MM.1S (cell line): ENCODE measurements around the gene ATP8B1.

Source experiments
- DNase-seq: peaks from one replicate; pipeline ENCODE4 v3.0.0-alpha.2; 2015
- H2AFZ ChIP-seq: fragments of 300-600 bp; sonication (generic); 2 replicates; pipeline ENCODE4 v1.6.0; 2016; ENCODE audit warnings: antibody characterized with exemption, low read length
- H3F3A ChIP-seq: fragments of 300-600 bp; sonication (generic); 2 replicates; pipeline ENCODE4 v1.6.1; 2016; ENCODE audit warnings: mild to moderate bottlenecking, antibody characterized with exemption, low read length, moderate library complexity, mixed read lengths; ENCODE audit not compliant: insufficient read depth
- H3K27ac ChIP-seq: fragments of 300-600 bp; sonication (generic); 2 replicates; pipeline ENCODE4 v1.5.1; 2016; ENCODE audit warnings: mild to moderate bottlenecking, low read length
- H3K27me3 ChIP-seq: fragments of 300-600 bp; sonication (generic); replicated peaks from 2 replicates; pipeline ENCODE4 v1.6.0; 2016; ENCODE audit warnings: low read length; ENCODE audit not compliant: insufficient read depth
- H3K36me3 ChIP-seq: fragments of 300-600 bp; sonication (generic); replicated peaks from 2 replicates; pipeline ENCODE4 v1.6.1; 2016; ENCODE audit warnings: mild to moderate bottlenecking, low read length, mixed read lengths; ENCODE audit not compliant: insufficient read depth
- H3K4me1 ChIP-seq: fragments of 300-600 bp; sonication (generic); 2 replicates; pipeline ENCODE4 v1.6.1; 2016; ENCODE audit warnings: low read length, mixed read lengths
- H3K4me2 ChIP-seq: fragments of 300-600 bp; sonication (generic); 2 replicates; pipeline ENCODE4 v1.6.0; 2016; ENCODE audit warnings: low read depth, low read length
- H3K4me3 ChIP-seq: fragments of 300-600 bp; sonication (generic); 2 replicates; pipeline ENCODE4 v1.5.1; 2016; ENCODE audit warnings: low read length, mixed read lengths
- H3K79me2 ChIP-seq: fragments of 300-600 bp; sonication (generic); 2 replicates; pipeline ENCODE4 v1.6.1; 2016; ENCODE audit warnings: mixed run types, low read length, mixed read lengths
- H3K9ac ChIP-seq: fragments of 300-600 bp; sonication (generic); 2 replicates; pipeline ENCODE4 v1.6.1; 2016; ENCODE audit warnings: low read length, mixed read lengths
- H3K9me2 ChIP-seq: fragments of 300-600 bp; sonication (generic); replicated peaks from 2 replicates; pipeline ENCODE4 v1.6.1; 2016; ENCODE audit warnings: mild to moderate bottlenecking, low read length, mixed read lengths; ENCODE audit not compliant: insufficient read depth
- H3K9me3 ChIP-seq: fragments of 300-600 bp; sonication (generic); replicated peaks from 2 replicates; pipeline ENCODE4 v1.6.1; 2016; ENCODE audit warnings: mild to moderate bottlenecking, low read length, mixed read lengths; ENCODE audit not compliant: insufficient read depth
- H4K20me1 ChIP-seq: fragments of 300-600 bp; sonication (generic); 2 replicates; pipeline ENCODE4 v1.6.1; 2016; ENCODE audit warnings: mild to moderate bottlenecking, low read length, moderate library complexity, mixed read lengths; ENCODE audit not compliant: insufficient read depth
- EZH2 ChIP-seq: fragments of 300-600 bp; sonication (generic); optimal IDR thresholded peaks from 2 replicates; pipeline ENCODE3; 2017; ENCODE audit warnings: low read depth, mild to moderate bottlenecking, antibody characterized with exemption, low read length, mixed read lengths
- EZH2phosphoT487 ChIP-seq: fragments of 300-600 bp; sonication (generic); IDR thresholded peaks from 2 replicates; pipeline ENCODE4 v1.6.1; 2018; ENCODE audit warnings: antibody characterized with exemption, low read length
- TF ChIP-seq, protein P1 (sequence below): fragments of 300-600 bp; sonication (generic); IDR thresholded peaks from 2 replicates; pipeline ENCODE4 v1.5.1; 2016; ENCODE audit warnings: antibody characterized with exemption, low read length, mixed read lengths

Gene ATP8B1

DNA sequence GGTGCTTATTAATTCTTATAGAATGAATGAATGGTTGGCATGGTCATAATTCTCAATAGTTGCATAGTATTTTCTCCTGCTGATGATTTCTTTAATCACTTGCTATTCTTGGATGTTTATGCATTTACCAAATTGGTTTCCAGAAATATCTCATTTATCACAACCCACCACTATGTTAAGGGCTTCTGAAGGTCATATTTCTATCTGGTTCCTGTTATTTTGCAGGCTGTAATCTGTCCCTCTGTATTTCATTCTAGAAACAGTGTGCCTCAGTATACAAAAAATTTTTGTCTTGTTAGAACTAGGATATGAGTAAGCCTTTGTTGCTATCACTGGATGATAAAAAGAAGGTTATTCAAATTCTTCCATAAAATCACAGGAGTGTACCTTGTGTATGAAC, 6.1 kb upstream of the ATP8B1 start:
- H2AFZ ChIP-seq = no peak overlapping the region
- H3K9ac ChIP-seq = no peak overlapping the region
- no peaks in the 10 kb centered on the region for H3K4me1 ChIP-seq
- H3K79me2 ChIP-seq = no peaks in the 10 kb centered on the region
- H3K36me3 ChIP-seq = no peaks in the 10 kb centered on the region
- TF ChIP-seq, protein P1, sequence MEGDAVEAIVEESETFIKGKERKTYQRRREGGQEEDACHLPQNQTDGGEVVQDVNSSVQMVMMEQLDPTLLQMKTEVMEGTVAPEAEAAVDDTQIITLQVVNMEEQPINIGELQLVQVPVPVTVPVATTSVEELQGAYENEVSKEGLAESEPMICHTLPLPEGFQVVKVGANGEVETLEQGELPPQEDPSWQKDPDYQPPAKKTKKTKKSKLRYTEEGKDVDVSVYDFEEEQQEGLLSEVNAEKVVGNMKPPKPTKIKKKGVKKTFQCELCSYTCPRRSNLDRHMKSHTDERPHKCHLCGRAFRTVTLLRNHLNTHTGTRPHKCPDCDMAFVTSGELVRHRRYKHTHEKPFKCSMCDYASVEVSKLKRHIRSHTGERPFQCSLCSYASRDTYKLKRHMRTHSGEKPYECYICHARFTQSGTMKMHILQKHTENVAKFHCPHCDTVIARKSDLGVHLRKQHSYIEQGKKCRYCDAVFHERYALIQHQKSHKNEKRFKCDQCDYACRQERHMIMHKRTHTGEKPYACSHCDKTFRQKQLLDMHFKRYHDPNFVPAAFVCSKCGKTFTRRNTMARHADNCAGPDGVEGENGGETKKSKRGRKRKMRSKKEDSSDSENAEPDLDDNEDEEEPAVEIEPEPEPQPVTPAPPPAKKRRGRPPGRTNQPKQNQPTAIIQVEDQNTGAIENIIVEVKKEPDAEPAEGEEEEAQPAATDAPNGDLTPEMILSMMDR = no peak
- TF ChIP-seq EZH2 = no peak
- TF ChIP-seq EZH2phosphoT487 = no peak
- no peaks in the 10 kb centered on the region for H4K20me1 ChIP-seq
- H3K4me3 ChIP-seq = no peak overlapping the region
- H3K27me3 ChIP-seq = no peaks in the 10 kb centered on the region
- H3F3A ChIP-seq = no peaks in the 10 kb centered on the region
- H3K27ac ChIP-seq = no peak overlapping the region
- no peak overlapping the region for H3K4me2 ChIP-seq
- H3K9me2 ChIP-seq = no peaks in the 10 kb centered on the region
- H3K9me3 ChIP-seq = no peaks in the 10 kb centered on the region
- no peak for DNase-seq

DNA sequence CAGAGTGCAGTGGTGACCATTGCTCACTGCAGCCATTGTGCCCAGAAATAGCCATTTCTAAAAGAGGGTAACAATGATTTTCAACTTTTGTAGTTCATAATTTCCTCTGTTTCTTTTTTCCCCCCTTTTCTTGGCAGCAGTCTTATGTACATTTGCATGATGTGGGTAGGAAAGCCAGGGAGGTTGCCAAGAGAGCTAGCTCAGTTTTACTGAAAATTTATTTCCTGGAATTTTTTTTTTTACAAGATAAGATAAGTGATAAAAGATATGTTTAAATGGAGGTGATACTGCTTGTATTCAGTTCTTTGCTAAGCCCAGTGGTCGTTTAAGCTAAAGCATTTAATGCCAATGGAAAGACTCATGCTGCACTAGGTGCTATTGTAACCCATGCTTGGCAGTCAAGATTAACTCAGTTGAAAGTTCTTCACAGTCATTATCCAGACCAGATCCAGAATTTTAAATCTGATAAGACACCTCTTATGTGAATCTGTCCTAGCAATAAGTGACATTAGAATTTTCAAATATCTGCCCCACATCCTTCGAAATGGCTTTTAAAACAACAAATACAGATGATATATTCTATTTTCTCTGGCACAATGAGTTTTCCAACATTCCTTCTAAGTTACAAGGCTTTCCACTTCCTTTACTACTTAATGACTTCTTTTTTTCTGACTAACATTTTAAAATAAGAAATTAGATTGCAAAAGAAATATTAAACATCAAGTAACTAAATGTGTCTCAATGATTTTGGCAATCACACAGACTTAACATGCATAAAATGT, 4.4 kb upstream of the ATP8B1 start:
- no peaks in the 10 kb centered on the region for H3K9me3 ChIP-seq
- H3K4me3 ChIP-seq = no peak overlapping the region
- TF ChIP-seq EZH2 = no peak
- TF ChIP-seq, protein P1 = no peak
- TF ChIP-seq EZH2phosphoT487 = no peak
- H3K27ac ChIP-seq = no peak overlapping the region
- H3K9me2 ChIP-seq = no peaks in the 10 kb centered on the region
- no peak overlapping the region for H3K9ac ChIP-seq
- H2AFZ ChIP-seq = no peak overlapping the region
- no peaks in the 10 kb centered on the region for H3K4me1 ChIP-seq
- H3K4me2 ChIP-seq = no peak overlapping the region
- peaks cover 13% of the 10 kb centered on the region for H3K27me3 ChIP-seq
- H3F3A ChIP-seq = no peaks in the 10 kb centered on the region
- no peaks in the 10 kb centered on the region for H3K36me3 ChIP-seq
- no peaks in the 10 kb centered on the region for H4K20me1 ChIP-seq
- DNase-seq = no peak
- H3K79me2 ChIP-seq = no peaks in the 10 kb centered on the region

DNA sequence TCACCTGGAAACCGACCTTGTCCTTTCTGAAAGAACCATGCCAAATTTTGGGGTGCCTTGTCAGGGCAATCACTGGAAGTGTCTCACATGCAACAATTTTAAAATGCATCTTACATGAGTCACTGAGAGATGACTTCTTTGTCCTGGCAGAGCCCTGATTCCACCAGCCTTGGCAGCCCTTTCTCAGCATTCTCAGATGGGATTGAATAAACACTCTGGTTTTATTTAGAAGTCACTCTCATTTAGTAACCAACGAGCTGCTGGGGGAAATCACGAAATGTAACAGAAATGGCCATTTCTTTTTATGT, 3.8 kb upstream of the ATP8B1 start:
- Histone ChIP-seq H3K4me3 (no peak overlapping the region), H3F3A (no peaks in the 10 kb centered on the region), H2AFZ (no peak overlapping the region), H3K27me3 (peaks cover 19% of the 10 kb centered on the region), H3K79me2 (no peaks in the 10 kb centered on the region), H3K9ac (no peak overlapping the region), H3K4me2 (no peak overlapping the region), H3K9me2 (no peaks in the 10 kb centered on the region), H3K9me3 (no peaks in the 10 kb centered on the region), H3K36me3 (no peaks in the 10 kb centered on the region), H4K20me1 (no peaks in the 10 kb centered on the region), H3K4me1 (no peaks in the 10 kb centered on the region), H3K27ac (no peak overlapping the region)
- TF ChIP-seq EZH2phosphoT487 (no peak), EZH2 (no peak)
- TF ChIP-seq, protein P1 = no peak
- no peak for DNase-seq
